Activated naive CD4-positive, alpha-beta T cell treated with anti-CD3 and anti-CD28 coated beads, Interleukin-2, amount 50 U/mL, for 72 hours (primary cell): Measurements from ENCODE around the gene PYGB. TPM values are rescaled to one million over a fixed set of nuclear protein-coding genes. Genes with fewer than 3 reads are reported as not detected.

Experiments used
- ATAC-seq, 2 donors: fragments of 150-1000 bp; cut with Tn5 transposase; 2 replicates each; pipeline ENCODE4 v1.10.0; 2021; ENCODE audit warnings: mild to moderate bottlenecking in 2 of 2, moderate library complexity in 2 of 2
- DNase-seq, 2 donors: peaks; one replicate each; pipeline ENCODE4 v3.0.0; 2021 to 2022; ENCODE audit warnings: low spot score in 2 of 2
- H3K27ac Mint-ChIP-seq, 2 donors: one replicate each; pipeline ENCODE4 v1.8.0; 2022; ENCODE audit warnings: mild to moderate bottlenecking in 2 of 2, mixed read lengths in 2 of 2
- H3K36me3 Mint-ChIP-seq, 2 donors: one replicate each; pipeline ENCODE4 v1.8.0; 2022; ENCODE audit warnings: mixed read lengths in 2 of 2
- H3K9me3 Mint-ChIP-seq, 2 donors: one replicate each; pipeline ENCODE4 v1.8.0; 2022; ENCODE audit warnings: mixed read lengths in 2 of 2
- total RNA-seq, 2 donors: library from RNA; stranded (reverse); gene quantifications; one replicate each; pipeline ENCODE4 v1.2.3, GENCODE V29; 2022

PYGB gene
- total RNA-seq, 2 donors from 2014 or later, result 19.1 to 30.8 TPM

DNA sequence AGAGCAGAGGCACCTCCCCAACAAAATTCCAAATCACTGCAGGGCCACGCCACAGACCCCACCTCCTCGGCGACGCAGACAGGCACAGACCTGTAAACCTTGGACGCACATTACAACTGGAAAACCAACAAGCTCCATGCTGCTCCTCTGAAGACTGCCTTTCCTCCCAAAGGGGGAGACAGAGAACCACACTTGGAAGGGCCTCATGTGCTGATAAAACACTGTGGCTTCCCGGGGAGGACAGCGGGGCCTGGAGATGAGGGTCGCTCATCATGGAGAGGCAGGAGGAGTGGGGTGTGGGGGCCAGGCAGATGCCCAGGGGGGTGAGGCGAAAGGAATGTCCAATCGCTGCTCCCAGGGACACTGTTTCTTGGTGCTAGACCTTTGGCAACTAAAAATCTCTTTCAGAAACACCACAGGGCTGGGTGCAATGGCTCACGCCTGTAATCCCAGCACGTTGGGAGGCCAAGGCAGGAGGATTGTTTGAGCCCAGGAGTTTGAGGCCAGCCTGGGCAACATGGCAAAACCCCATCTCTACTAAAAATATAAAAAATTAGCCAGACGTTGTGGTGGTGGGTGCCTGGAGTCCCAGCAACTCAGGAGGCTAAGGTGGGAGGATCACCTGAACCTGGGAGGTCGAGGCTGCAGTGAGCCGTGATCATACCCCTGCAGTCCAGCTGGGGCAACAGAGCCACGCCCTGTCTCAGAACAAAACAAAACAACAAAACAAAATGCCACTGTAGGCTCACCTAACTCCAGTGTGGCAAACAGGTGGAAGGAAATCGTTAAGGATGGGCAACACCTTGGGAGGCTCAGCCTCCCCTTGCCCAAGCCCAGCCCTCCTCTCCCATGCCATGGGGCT is 88.9 kb downstream of the PYGB start:
- DNase-seq, result no peak
- H3K36me3 Mint-ChIP-seq, result no peaks in the 10 kb centered on the region
- no peak overlapping the region for H3K27ac Mint-ChIP-seq
- ATAC-seq, result no peak
- no peaks in the 10 kb centered on the region for H3K9me3 Mint-ChIP-seq

- ATAC-seq (no peak), DNase-seq (no peak)
- Mint-ChIP-seq H3K27ac (peak overlapping the region; percentile 46 to 79), H3K9me3 (no peaks in the 10 kb centered on the region), H3K36me3 (no peaks in the 10 kb centered on the region)
These were observed 90.5 kb downstream of the PYGB start for GRCh38 chr20:25338112-25339023.

DNA sequence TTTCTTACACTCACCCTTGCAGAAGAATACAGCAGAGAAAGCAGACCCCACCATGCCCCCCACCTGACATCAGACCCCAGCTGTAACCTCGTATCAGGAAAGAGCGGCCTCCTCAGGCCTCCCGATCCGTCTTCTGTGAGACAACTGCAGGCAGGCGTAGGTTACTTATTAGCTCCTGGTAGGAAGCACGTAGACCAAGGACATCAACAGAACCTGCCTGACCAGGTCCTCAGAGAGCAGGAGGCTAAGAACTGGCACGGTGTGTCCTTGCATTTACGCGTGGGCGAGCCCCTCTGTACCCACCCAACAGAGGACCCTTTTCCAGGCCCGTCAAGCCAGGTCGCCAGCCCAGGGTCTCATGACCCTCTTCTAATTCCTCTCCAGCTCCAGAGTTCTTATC is 91.7 kb downstream of the PYGB start:
- DNase-seq (no peak), ATAC-seq (no peak)
- peaks cover 0 to 2% of the 10 kb centered on the region in 2 donors for H3K36me3 Mint-ChIP-seq
- H3K9me3 Mint-ChIP-seq, result no peaks in the 10 kb centered on the region
- H3K27ac Mint-ChIP-seq, result peak overlapping the region in 1 of 2 donors; percentile 30

DNA sequence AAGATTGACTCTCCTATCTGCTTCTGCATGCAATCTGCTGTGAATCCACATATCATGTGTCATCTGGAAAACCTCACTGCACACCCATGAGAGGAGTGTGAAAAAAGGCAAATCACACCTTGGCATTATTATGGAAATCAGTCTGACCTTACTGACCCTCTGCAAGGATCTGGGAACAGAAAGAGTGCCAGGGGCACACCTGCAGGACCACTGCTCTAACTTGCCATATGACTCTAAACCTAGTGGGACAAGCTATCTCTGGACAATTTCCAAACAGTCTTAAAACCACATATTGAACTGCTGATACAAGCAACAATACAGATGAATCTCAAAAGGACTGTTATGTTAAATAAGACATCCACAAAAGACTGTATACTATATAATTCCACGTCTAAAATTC is 92.5 kb downstream of the PYGB start:
- peaks cover 0 to 4% of the 10 kb centered on the region in 2 donors for H3K36me3 Mint-ChIP-seq
- no peak for DNase-seq
- peak overlapping the region in 1 of 2 donors; percentile 84 for H3K27ac Mint-ChIP-seq
- H3K9me3 Mint-ChIP-seq, result no peaks in the 10 kb centered on the region
- ATAC-seq, result no peak

DNA sequence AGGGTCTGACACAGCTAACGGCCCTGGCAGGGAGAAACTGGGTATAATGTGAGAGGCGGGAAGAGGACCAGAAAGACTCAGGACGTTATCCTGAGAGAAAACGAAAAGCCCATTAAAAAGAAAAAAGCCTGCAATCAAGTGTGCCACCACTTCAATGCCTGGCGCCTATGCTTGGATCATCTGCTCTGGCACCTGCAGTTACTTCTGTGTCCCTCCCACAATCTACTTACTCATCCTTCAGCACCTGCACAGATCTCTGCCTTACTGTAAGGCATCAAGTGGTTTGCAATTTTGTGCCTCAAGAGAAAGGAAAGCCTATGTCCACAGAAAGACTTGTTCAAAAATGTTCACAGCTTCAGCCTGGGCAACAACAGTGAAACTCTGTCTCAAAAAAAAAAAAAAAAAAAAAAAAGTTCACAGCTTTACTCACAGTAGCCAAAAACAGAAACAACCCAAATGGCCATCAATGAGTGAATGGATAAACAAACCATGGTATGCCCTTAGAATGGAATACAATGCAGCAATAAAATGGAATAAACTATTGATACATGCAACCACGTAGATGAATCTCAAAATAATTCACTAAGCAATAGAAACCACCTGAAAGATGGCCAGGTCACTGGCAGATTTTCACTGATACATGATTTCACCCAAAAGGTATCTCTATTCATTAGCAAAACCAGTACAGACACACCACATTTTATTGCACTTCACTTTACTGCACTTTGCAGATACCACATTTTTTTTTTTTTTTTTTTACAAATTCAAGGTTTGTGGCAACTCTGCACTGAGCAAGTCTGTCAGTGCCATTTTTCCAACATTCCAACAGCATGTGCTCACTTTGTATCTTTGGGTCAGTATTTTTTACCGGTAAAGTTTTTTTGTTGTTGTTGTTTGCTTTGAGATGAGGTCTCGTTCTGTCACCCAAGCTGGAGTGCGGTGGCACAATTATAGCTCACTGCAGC is 94.1 kb downstream of the PYGB start:
- no peaks in the 10 kb centered on the region for H3K9me3 Mint-ChIP-seq
- ATAC-seq (no peak), DNase-seq (no peak)
- peaks cover 0 to 4% of the 10 kb centered on the region in 2 donors for H3K36me3 Mint-ChIP-seq
- no peak overlapping the region for H3K27ac Mint-ChIP-seq

DNA sequence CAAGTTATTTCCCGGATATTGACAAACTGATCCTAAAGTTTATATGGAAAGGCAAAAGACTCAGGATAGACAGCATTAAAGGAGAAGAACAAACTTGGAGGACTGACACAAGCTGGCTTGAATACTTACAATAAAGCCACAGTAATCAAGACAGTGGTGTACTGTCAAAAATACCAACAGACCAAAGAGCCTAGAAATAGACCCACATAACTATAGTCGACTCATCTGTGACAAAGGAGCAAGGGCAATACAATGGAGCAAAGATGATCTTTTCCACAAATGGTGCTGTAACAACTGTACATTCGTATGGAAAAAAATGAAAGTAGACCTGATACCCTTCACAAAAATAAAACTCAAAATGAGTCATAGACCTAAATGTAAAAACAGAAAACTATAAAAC is 96.7 kb downstream of the PYGB start:
- DNase-seq (no peak), ATAC-seq (peak; percentile 24 to 58)
- Mint-ChIP-seq H3K36me3 (peaks cover 0 to 4% of the 10 kb centered on the region in 2 donors), H3K27ac (no peak overlapping the region), H3K9me3 (peaks cover 0 to 3% of the 10 kb centered on the region in 2 donors)

- no peak for ATAC-seq
- Mint-ChIP-seq H3K9me3 (peaks cover 0 to 3% of the 10 kb centered on the region in 2 donors), H3K36me3 (peaks cover 0 to 9% of the 10 kb centered on the region in 2 donors), H3K27ac (no peak overlapping the region)
- DNase-seq, result no peak
These were observed 97.8 kb downstream of the PYGB start for GRCh38 chr20:25345721-25346120.

DNA sequence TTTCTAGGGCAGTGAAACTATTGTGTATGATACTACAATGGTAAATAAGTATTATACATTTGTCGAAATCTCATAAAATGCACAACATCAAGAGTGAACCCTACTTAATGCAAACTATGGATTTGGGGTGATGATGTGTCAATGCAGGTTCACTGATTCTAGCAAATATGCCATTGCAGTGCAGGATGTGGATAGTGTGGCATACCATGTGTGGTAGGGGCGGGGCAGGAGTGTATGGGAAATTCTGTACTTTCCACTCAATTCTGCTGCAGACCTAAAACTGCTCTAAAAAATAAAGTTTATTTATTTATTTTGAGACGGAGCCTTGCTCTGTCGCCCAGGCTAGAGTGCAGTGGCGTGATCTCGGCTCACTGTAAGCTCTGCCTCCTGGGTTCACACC is 98.5 kb downstream of the PYGB start:
- Mint-ChIP-seq H3K36me3 (peaks cover 0 to 11% of the 10 kb centered on the region in 2 donors), H3K27ac (no peak overlapping the region), H3K9me3 (peaks cover 0 to 3% of the 10 kb centered on the region in 2 donors)
- no peak for DNase-seq
- no peak for ATAC-seq

Other genes starting within 250 kb of the PYGB start
- gene ACSS1, start 189.9 kb upstream of the PYGB start, total RNA-seq, result 10 to 100 TPM in 1 of 2 donors, 1 to 10 TPM in 1; 5.5 to 11.3 TPM
- gene VSX1, start 165.9 kb upstream of the PYGB start, total RNA-seq, result not detected
- 10 to 100 TPM; 38.8 to 45.6 TPM for gene ENTPD6, start 52.4 kb upstream of the PYGB start, total RNA-seq
- gene ABHD12, start 142.8 kb downstream of the PYGB start, total RNA-seq, result 10 to 100 TPM; 13.8 to 20.2 TPM
- gene GINS1, start 159.6 kb downstream of the PYGB start, total RNA-seq, result 10 to 100 TPM; 26.3 to 26.6 TPM